NCI-H748 (cell line): ENCODE measurements around the gene NDST3.

Experiments
- DNase-seq: peaks from one replicate; lab custom pipeline; 2025; ENCODE audit not compliant: unreplicated experiment; lab: John Stamatoyannopoulos, UW

The NDST3 gene

DNA sequence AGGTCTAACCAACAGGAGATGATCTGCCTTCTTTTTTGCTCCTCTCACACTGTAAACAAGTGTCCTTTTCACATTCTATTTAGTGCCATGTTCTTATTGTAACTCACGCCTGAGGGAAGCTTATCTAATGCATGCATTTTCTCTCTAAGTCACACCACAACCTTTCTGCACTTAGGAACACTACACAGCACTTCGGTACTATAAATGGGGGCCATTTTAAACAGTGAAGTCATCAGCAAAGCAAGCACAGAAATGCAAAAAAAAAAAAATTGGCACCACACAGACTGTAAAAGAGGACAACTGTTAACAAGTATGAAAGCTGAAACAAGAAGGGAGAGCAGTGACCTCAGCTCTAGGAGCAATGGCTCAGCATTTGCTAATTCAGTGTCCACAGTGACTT, 273.4 kb downstream of the NDST3 start:
- DNase-seq = no peak
